Parathyroid adenoma (tissue), 2 donors: ENCODE measurements around the gene AQP12A.

Experiments used
- H2AFZ ChIP-seq: fragments of 300-600 bp; sonication (generic); one replicate; pipeline ENCODE4 v1.7.0; 2017; ENCODE audit warnings: antibody characterized with exemption, mild to moderate bottlenecking
- H3K27ac ChIP-seq: fragments of 300-600 bp; sonication (generic); one replicate; pipeline ENCODE4 v1.7.0; 2017
- H3K27me3 ChIP-seq: fragments of 300-600 bp; sonication (generic); one replicate; pipeline ENCODE4 v1.7.0; 2017; ENCODE audit warnings: low read length; ENCODE audit not compliant: control insufficient read depth, insufficient read depth
- H3K36me3 ChIP-seq: fragments of 300-600 bp; sonication (generic); one replicate; pipeline ENCODE4 v1.7.0; 2017; ENCODE audit warnings: low read length; ENCODE audit not compliant: control insufficient read depth, insufficient read depth
- H3K4me1 ChIP-seq: fragments of 300-600 bp; sonication (generic); one replicate; pipeline ENCODE4 v1.7.0; 2017; ENCODE audit warnings: control low read depth
- H3K4me2 ChIP-seq: fragments of 300-600 bp; sonication (generic); one replicate; pipeline ENCODE4 v1.7.0; 2017; ENCODE audit warnings: low read length
- H3K4me3 ChIP-seq: fragments of 300-600 bp; sonication (generic); one replicate; pipeline ENCODE4 v1.7.0; 2017; ENCODE audit warnings: low read depth, low read length
- H3K79me2 ChIP-seq: fragments of 300-600 bp; sonication (generic); one replicate; pipeline ENCODE4 v1.7.0; 2017; ENCODE audit warnings: control low read depth
- H3K9ac ChIP-seq: fragments of 300-600 bp; sonication (generic); one replicate; pipeline ENCODE4 v1.7.0; 2017; ENCODE audit warnings: mild to moderate bottlenecking
- H3K9me3 ChIP-seq: fragments of 300-600 bp; sonication (generic); one replicate; pipeline ENCODE4 v1.7.0; 2017; ENCODE audit warnings: low read length; ENCODE audit not compliant: control insufficient read depth
- CTCF ChIP-seq: fragments of 300-600 bp; sonication (generic); IDR thresholded peaks from one replicate; pipeline ENCODE4 v1.7.0; 2017; ENCODE audit warnings: antibody characterized with exemption, mild to moderate bottlenecking
- donor health status: primary hyperparathyroidism.

AQP12A gene

GRCh38 chr2:240707043-240707756 is 15.5 kb downstream of the AQP12A start:
- Histone ChIP-seq H3K27me3 (no peaks in the 10 kb centered on the region), H3K9me3 (no peaks in the 10 kb centered on the region), H3K36me3 (no peaks in the 10 kb centered on the region), H2AFZ (no peak overlapping the region), H3K4me3 (no peak overlapping the region), H3K4me1 (no peaks in the 10 kb centered on the region), H3K27ac (no peak overlapping the region), H3K4me2 (no peak overlapping the region), H3K9ac (no peak overlapping the region), H3K79me2 (no peaks in the 10 kb centered on the region)
- no peak for TF ChIP-seq CTCF

GRCh38 chr2:240707821-240708220 is 16.2 kb downstream of the AQP12A start:
- Histone ChIP-seq H3K27ac (no peak overlapping the region), H3K27me3 (no peaks in the 10 kb centered on the region), H3K79me2 (no peaks in the 10 kb centered on the region), H3K9me3 (no peaks in the 10 kb centered on the region), H3K4me3 (no peak overlapping the region), H3K36me3 (no peaks in the 10 kb centered on the region), H2AFZ (no peak overlapping the region), H3K4me1 (no peaks in the 10 kb centered on the region), H3K9ac (no peak overlapping the region), H3K4me2 (no peak overlapping the region)
- TF ChIP-seq CTCF, result no peak

- no peaks in the 10 kb centered on the region for H3K79me2 ChIP-seq
Observed at GRCh38 chr2:240708457-240708856, 16.8 kb downstream of the AQP12A start.

GRCh38 chr2:240711296-240711695 is 19.6 kb downstream of the AQP12A start:
- H3K4me1 ChIP-seq, result no peaks in the 10 kb centered on the region
- TF ChIP-seq CTCF, result no peak
- no peak overlapping the region for H3K4me2 ChIP-seq
- H3K9me3 ChIP-seq, result no peaks in the 10 kb centered on the region
- no peaks in the 10 kb centered on the region for H3K36me3 ChIP-seq
- H3K79me2 ChIP-seq, result no peaks in the 10 kb centered on the region
- H3K27ac ChIP-seq, result no peak overlapping the region
- H3K4me3 ChIP-seq, result no peak overlapping the region
- H3K9ac ChIP-seq, result no peak overlapping the region
- no peak overlapping the region for H2AFZ ChIP-seq
- no peaks in the 10 kb centered on the region for H3K27me3 ChIP-seq

More at GRCh38 chr2:240708457-240708856, 16.8 kb downstream of the AQP12A start:
- Histone ChIP-seq H3K4me3 (no peak overlapping the region), H3K36me3 (no peaks in the 10 kb centered on the region), H3K4me2 (no peak overlapping the region), H3K27ac (no peak overlapping the region), H3K9ac (no peak overlapping the region), H3K27me3 (no peaks in the 10 kb centered on the region), H3K9me3 (no peaks in the 10 kb centered on the region), H3K4me1 (no peaks in the 10 kb centered on the region), H2AFZ (no peak overlapping the region)
- TF ChIP-seq CTCF, result no peak

GRCh38 chr2:240711701-240712100 is 20.0 kb downstream of the AQP12A start:
- no peaks in the 10 kb centered on the region for H3K79me2 ChIP-seq
- no peak overlapping the region for H2AFZ ChIP-seq
- no peak overlapping the region for H3K4me2 ChIP-seq
- H3K9ac ChIP-seq, result no peak overlapping the region
- no peaks in the 10 kb centered on the region for H3K4me1 ChIP-seq
- no peaks in the 10 kb centered on the region for H3K27me3 ChIP-seq
- H3K4me3 ChIP-seq, result no peak overlapping the region
- no peaks in the 10 kb centered on the region for H3K36me3 ChIP-seq
- TF ChIP-seq CTCF, result no peak
- no peak overlapping the region for H3K27ac ChIP-seq
- H3K9me3 ChIP-seq, result no peaks in the 10 kb centered on the region
